Measurements from ENCODE around the gene KIF12.

GRCh38 chr9:114070188-114071103, 28.6 kb downstream of the KIF12 start:
- TF ChIP-seq CTCF (IDR thresholded peaks at IDR 0.05; ENCODE audit: low read depth, low read length, poor library complexity, severe bottlenecking), result no peak
- no peak for TF ChIP-seq EZH2phosphoT487 (IDR thresholded peaks at IDR 0.05; ENCODE audit: borderline replicate concordance, low read length)
